PC-9 (cell line): Measurements from ENCODE around the gene EXD2. TPM values are rescaled to one million over a fixed set of nuclear protein-coding genes. Genes with fewer than 3 reads are reported as not detected.

ENCODE experiments used
- BruUV-seq: library from RNA; stranded (reverse); fragments of 400-500 nt; replicated peaks from 2 replicates; lab custom pipeline; 2021; lab: Mats Ljungman, UMichigan
- CTCF ChIA-PET: fragments of 300-600 bp; sonication (Branson Sonifier 250); formaldehyde crosslinking; loops from one replicate; lab custom pipeline; 2022; ENCODE audit warnings: antibody characterized with exemption; lab: Charles Lee
- POLR2A ChIA-PET: fragments of 300-600 bp; sonication (Branson Sonifier 250); formaldehyde crosslinking; loops from one replicate; lab custom pipeline; 2022; ENCODE audit warnings: antibody characterized with exemption; ENCODE audit not compliant: unreplicated experiment; lab: Charles Lee
- DNase-seq, 2 experiments: peaks; one replicate each; pipeline versions ENCODE4 v3.0.0 to v3.0.0-alpha.2; 2015 to 2022; ENCODE audit warnings: mixed read lengths in 1 of 2
- H2AFZ ChIP-seq: fragments of 200-600 bp; sonication (generic); 2 replicates; pipeline ENCODE4 v1.8.1; 2017; ENCODE audit warnings: antibody characterized with exemption
- H3F3A ChIP-seq: fragments of 200-600 bp; sonication (generic); 2 replicates; pipeline ENCODE4 v1.8.1; 2017; ENCODE audit warnings: antibody characterized with exemption, mild to moderate bottlenecking, low read depth; ENCODE audit not compliant: insufficient read depth
- H3K27ac ChIP-seq: fragments of 200-600 bp; sonication (generic); 2 replicates; pipeline ENCODE4 v1.6.1; 2016; ENCODE audit warnings: mixed run types
- H3K27me3 ChIP-seq: fragments of 200-600 bp; sonication (generic); 2 replicates; pipeline ENCODE4 v1.6.1; 2016; ENCODE audit warnings: low read depth, mixed run types; ENCODE audit not compliant: insufficient read depth
- H3K36me3 ChIP-seq: fragments of 200-600 bp; sonication (generic); 2 replicates; pipeline ENCODE4 v1.6.1; 2016; ENCODE audit warnings: low read depth, mixed run types
- H3K4me1 ChIP-seq: fragments of 200-600 bp; sonication (generic); replicated peaks from 2 replicates; pipeline ENCODE4 v1.6.1; 2016; ENCODE audit warnings: mixed run types; ENCODE audit not compliant: insufficient read depth
- H3K4me2 ChIP-seq: fragments of 200-600 bp; sonication (generic); 2 replicates; pipeline ENCODE4 v1.6.1; 2017; ENCODE audit warnings: mixed run types
- H3K4me3 ChIP-seq: fragments of 200-600 bp; sonication (generic); 2 replicates; pipeline ENCODE4 v1.6.1; 2016; ENCODE audit warnings: mixed run types
- H3K79me2 ChIP-seq: fragments of 200-600 bp; sonication (generic); 2 replicates; pipeline ENCODE4 v1.6.1; 2017; ENCODE audit warnings: low read depth, mixed run types
- H3K9me2 ChIP-seq: fragments of 200-600 bp; sonication (generic); 2 replicates; pipeline ENCODE4 v1.8.1; 2017; ENCODE audit warnings: mild to moderate bottlenecking; ENCODE audit not compliant: insufficient read depth
- H3K9me3 ChIP-seq: fragments of 200-600 bp; sonication (generic); 2 replicates; pipeline ENCODE4 v1.8.1; 2016; ENCODE audit warnings: low read depth; ENCODE audit not compliant: insufficient read depth
- H4K20me1 ChIP-seq: fragments of 200-600 bp; sonication (generic); 2 replicates; pipeline ENCODE4 v1.8.1; 2017; ENCODE audit not compliant: insufficient read depth
- EZH2 ChIP-seq: fragments of 200-600 bp; sonication (generic); IDR thresholded peaks from 2 replicates; pipeline ENCODE4 v1.8.0; 2017; ENCODE audit warnings: antibody characterized with exemption, low read depth
- intact Hi-C: fragments of 100-400 bp; cut with micrococcal nuclease; formaldehyde crosslinking; loops from one replicate; pipeline ENCODE4 v1.10.0; 2022; ENCODE audit not compliant: unreplicated experiment
- total RNA-seq: library from RNA; stranded (reverse); gene quantifications from 2 replicates; pipeline ENCODE4 v1.2.3, GENCODE V29; 2021
- TF ChIP-seq, protein P1 (sequence below): fragments of 200-600 bp; sonication (generic); conservative IDR thresholded peaks from 2 replicates; pipeline ENCODE4 v1.6.1; 2017; ENCODE audit warnings: mixed run types, antibody characterized with exemption, mild to moderate bottlenecking, moderate library complexity

EXD2 gene
- total RNA-seq, 1 experiment from 2014 or later, result 21.4 TPM

GRCh38 chr14:69237142-69237541 lies 45.8 kb downstream of the EXD2 start:
- H3F3A ChIP-seq, result no peaks in the 10 kb centered on the region
- no peak overlapping the region for H2AFZ ChIP-seq
- ChIA-PET POLR2A (no interaction called here), CTCF (no interaction called here)
- no peaks in the 10 kb centered on the region for H4K20me1 ChIP-seq
- no TSS peak for BruUV-seq
- H3K4me3 ChIP-seq, result no peak overlapping the region
- no peaks in the 10 kb centered on the region for H3K36me3 ChIP-seq
- H3K79me2 ChIP-seq, result no peaks in the 10 kb centered on the region
- intact Hi-C loops, result no loop called here
- H3K27ac ChIP-seq, result no peak overlapping the region
- no peaks in the 10 kb centered on the region for H3K9me3 ChIP-seq
- no peak overlapping the region for H3K4me2 ChIP-seq
- no peaks in the 10 kb centered on the region for H3K9me2 ChIP-seq
- DNase-seq, result no peak
- H3K27me3 ChIP-seq, result no peaks in the 10 kb centered on the region
- TF ChIP-seq, protein P1, sequence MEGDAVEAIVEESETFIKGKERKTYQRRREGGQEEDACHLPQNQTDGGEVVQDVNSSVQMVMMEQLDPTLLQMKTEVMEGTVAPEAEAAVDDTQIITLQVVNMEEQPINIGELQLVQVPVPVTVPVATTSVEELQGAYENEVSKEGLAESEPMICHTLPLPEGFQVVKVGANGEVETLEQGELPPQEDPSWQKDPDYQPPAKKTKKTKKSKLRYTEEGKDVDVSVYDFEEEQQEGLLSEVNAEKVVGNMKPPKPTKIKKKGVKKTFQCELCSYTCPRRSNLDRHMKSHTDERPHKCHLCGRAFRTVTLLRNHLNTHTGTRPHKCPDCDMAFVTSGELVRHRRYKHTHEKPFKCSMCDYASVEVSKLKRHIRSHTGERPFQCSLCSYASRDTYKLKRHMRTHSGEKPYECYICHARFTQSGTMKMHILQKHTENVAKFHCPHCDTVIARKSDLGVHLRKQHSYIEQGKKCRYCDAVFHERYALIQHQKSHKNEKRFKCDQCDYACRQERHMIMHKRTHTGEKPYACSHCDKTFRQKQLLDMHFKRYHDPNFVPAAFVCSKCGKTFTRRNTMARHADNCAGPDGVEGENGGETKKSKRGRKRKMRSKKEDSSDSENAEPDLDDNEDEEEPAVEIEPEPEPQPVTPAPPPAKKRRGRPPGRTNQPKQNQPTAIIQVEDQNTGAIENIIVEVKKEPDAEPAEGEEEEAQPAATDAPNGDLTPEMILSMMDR, result no peak
- TF ChIP-seq EZH2, result no peak
- H3K4me1 ChIP-seq, result no peaks in the 10 kb centered on the region

DNA sequence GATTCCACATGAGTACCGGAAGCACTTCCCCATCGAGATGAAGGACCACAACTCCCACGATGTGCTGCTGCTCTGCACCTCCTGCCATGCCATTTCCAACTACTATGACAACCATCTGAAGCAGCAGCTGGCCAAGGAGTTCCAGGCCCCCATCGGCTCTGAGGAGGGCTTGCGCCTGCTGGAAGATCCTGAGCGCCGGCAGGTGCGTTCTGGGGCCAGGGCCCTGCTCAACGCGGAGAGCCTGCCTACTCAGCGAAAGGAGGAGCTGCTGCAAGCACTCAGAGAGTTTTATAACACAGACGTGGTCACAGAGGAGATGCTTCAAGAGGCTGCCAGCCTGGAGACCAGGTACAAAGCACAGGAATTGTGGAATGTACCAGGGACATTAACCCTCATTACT lies 46.3 kb downstream of the EXD2 start:
- TF ChIP-seq, protein P1, result no peak
- TF ChIP-seq EZH2, result no peak
- H2AFZ ChIP-seq, result no peak overlapping the region
- DNase-seq, result no peak
- no peaks in the 10 kb centered on the region for H4K20me1 ChIP-seq
- no peaks in the 10 kb centered on the region for H3K79me2 ChIP-seq
- H3F3A ChIP-seq, result no peaks in the 10 kb centered on the region
- BruUV-seq, result no TSS peak
- ChIA-PET CTCF (no interaction called here), POLR2A (no interaction called here)
- no peaks in the 10 kb centered on the region for H3K4me1 ChIP-seq
- H3K36me3 ChIP-seq, result no peaks in the 10 kb centered on the region
- no peak overlapping the region for H3K27ac ChIP-seq
- no peaks in the 10 kb centered on the region for H3K9me2 ChIP-seq
- no peak overlapping the region for H3K4me2 ChIP-seq
- no peaks in the 10 kb centered on the region for H3K9me3 ChIP-seq
- no peak overlapping the region for H3K4me3 ChIP-seq
- no peaks in the 10 kb centered on the region for H3K27me3 ChIP-seq
- intact Hi-C loops, result no loop called here

DNA sequence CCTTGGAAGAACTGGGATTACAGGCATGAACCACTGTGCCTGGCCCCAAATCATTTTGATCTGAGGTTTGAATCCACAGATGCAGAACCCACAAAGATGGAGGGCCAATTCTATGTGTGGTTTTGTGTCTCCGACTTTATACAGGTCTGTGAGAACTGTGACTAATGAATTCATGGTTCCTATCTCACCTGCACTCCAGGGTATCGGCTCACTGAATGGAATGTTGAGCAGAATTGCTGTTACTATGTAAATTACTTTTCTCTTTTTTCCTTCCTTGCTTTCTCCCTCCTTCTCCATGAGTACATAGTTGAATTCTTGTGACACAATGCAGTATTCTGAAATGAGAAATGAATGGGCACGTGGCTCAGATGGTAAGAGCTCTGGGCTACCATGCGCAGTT lies 47.6 kb downstream of the EXD2 start:
- CTCF ChIA-PET, result no interaction called here
- no peak overlapping the region for H3K4me3 ChIP-seq
- no peaks in the 10 kb centered on the region for H3F3A ChIP-seq
- no peaks in the 10 kb centered on the region for H4K20me1 ChIP-seq
- DNase-seq, result no peak
- H3K36me3 ChIP-seq, result no peaks in the 10 kb centered on the region
- H3K79me2 ChIP-seq, result no peaks in the 10 kb centered on the region
- no peak overlapping the region for H2AFZ ChIP-seq
- no peaks in the 10 kb centered on the region for H3K9me3 ChIP-seq
- intact Hi-C loops, result no loop called here
- TF ChIP-seq, protein P1, result no peak
- no peak for TF ChIP-seq EZH2
- no peak overlapping the region for H3K27ac ChIP-seq
- no peaks in the 10 kb centered on the region for H3K4me1 ChIP-seq
- no peaks in the 10 kb centered on the region for H3K27me3 ChIP-seq
- no peaks in the 10 kb centered on the region for H3K9me2 ChIP-seq
- POLR2A ChIA-PET, result no interaction called here
- BruUV-seq, result no TSS peak
- no peak overlapping the region for H3K4me2 ChIP-seq
